Psoas muscle (tissue), 8 donors: ENCODE results near the gene PDZD8. TPM values are rescaled to one million over a fixed set of nuclear protein-coding genes. Genes with fewer than 3 reads are reported as not detected.

ENCODE experiments used
- ATAC-seq, 4 donors: fragments of 200-7000 bp; cut with Tn5 transposase; one replicate each; pipeline ENCODE4 v1.9.1; 2020; ENCODE audit warnings: moderate library complexity in 3 of 4, mild to moderate bottlenecking in 2 of 4
- DNase-seq, 2 donors: peaks; one replicate each; pipeline ENCODE4 v3.0.0-alpha.2; 2020
- H3K27ac ChIP-seq: fragments of 200-600 bp; one replicate; pipeline ENCODE4 v1.8.0; 2022
- H3K27me3 ChIP-seq, 3 donors: fragments of 200-600 bp in 1 of 3; one replicate each; pipeline versions ENCODE4 v1.6.1 to v1.8.0; 2013 to 2022; ENCODE audit warnings: low read length in 2 of 3, mild to moderate bottlenecking in 2 of 3, moderate library complexity in 1 of 3; ENCODE audit not compliant: insufficient read depth in 3 of 3
- H3K36me3 ChIP-seq, 2 donors: fragments of 200-600 bp in 1 of 2; one replicate each; pipeline versions ENCODE4 v1.6.1 to v1.8.0; 2013 to 2022; ENCODE audit warnings: low read depth in 1 of 2, mild to moderate bottlenecking in 1 of 2, moderate library complexity in 1 of 2; ENCODE audit not compliant: insufficient read depth in 1 of 2
- H3K4me1 ChIP-seq: fragments of 200-600 bp; one replicate; pipeline ENCODE4 v1.8.0; 2022
- H3K4me3 ChIP-seq: fragments of 200-600 bp; one replicate; pipeline ENCODE4 v1.8.0; 2022; ENCODE audit warnings: mild to moderate bottlenecking
- H3K9me3 ChIP-seq: fragments of 200-600 bp; one replicate; pipeline ENCODE4 v1.8.0; 2022
- WGBS, 3 donors: extraction: QIAGEN DNeasy Blood & Tissue Kit; methylation state at CpG; one replicate each; pipeline versions ENCODE4 v1.1.6 to v1.1.7; 2013; 5-methylcytosine and 5-hydroxymethylcytosine counted together
- intact Hi-C, 2 donors: fragments of 100-400 bp; cut with DNase I; formaldehyde crosslinking; loops; one replicate each; pipeline versions ENCODE4 v1.11.0 to v1.14.2; 2022
- polyA plus RNA-seq, 3 donors: library from polyadenylated mRNA; stranded (reverse); fragments of 200-250 nt; gene quantifications; one replicate each; pipeline ENCODE4 v1.2.3, GENCODE V29; 2013
- total RNA-seq, 4 donors: library from RNA; stranded (reverse); fragmentation: NEBNext Ultra II Directional in 2 of 4; extraction: Animal tissue kit (Norgen Biotek cat#: 25700) in 2 of 4; gene quantifications; one replicate each; pipeline versions ENCODE4 v1.2.1 to v1.2.4, GENCODE V29; 2021 to 2023
- TF ChIP-seq, protein P1 (sequence below): fragments of 200-600 bp; IDR thresholded peaks from one replicate; pipeline ENCODE4 v1.8.0; 2022; ENCODE audit warnings: antibody characterized with exemption
- donor health status: healthy with polysubstance abuse.
- donor health status: DM: no; HTN: no; CAD: no; lungs with moderate emphysema.
- donor health status: Bipolar disorder and iron deficiency.
- donor health status: healthy.
- donor health status: DM: yes; HTN: yes; CAD: no.
- donor health status: DM: no; HTN: no; CAD: no.
- donor health status: DM: no; HTN: no; CAD: no.
- donor health status: DM: yes; HTN: yes; CAD: no.

Gene PDZD8
- total and polyA plus RNA-seq, 7 donors: 3.3 to 20.3 (median 19.1) TPM

DNA sequence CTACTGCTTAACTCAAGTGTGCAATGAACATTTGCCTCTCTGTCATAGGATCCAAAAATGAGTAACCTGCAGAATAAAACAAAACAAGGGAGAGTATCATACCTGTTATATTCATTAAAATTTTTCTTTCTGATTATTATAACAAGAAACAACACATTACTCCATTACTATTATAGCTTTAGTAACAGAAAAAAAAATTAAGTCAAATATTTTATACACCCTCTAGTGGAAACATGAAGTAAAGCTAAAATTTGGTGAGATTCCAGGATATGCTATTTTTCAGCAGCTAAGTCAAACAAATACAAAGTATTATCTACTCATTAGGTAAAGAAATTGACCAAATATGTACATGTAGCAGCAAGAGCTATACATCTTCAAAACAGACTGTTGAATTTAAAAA is 56.3 kb downstream of the PDZD8 start:
- Histone ChIP-seq H3K36me3 (peaks cover 0 to 3% of the 10 kb centered on the region in 2 donors), H3K4me3 (no peak overlapping the region), H3K27me3 (no peaks in the 10 kb centered on the region), H3K9me3 (no peaks in the 10 kb centered on the region), H3K27ac (no peak overlapping the region), H3K4me1 (no peaks in the 10 kb centered on the region)
- intact Hi-C loops: no loop called here
- no peak for ATAC-seq
- no peak for DNase-seq
- TF ChIP-seq, protein P1, sequence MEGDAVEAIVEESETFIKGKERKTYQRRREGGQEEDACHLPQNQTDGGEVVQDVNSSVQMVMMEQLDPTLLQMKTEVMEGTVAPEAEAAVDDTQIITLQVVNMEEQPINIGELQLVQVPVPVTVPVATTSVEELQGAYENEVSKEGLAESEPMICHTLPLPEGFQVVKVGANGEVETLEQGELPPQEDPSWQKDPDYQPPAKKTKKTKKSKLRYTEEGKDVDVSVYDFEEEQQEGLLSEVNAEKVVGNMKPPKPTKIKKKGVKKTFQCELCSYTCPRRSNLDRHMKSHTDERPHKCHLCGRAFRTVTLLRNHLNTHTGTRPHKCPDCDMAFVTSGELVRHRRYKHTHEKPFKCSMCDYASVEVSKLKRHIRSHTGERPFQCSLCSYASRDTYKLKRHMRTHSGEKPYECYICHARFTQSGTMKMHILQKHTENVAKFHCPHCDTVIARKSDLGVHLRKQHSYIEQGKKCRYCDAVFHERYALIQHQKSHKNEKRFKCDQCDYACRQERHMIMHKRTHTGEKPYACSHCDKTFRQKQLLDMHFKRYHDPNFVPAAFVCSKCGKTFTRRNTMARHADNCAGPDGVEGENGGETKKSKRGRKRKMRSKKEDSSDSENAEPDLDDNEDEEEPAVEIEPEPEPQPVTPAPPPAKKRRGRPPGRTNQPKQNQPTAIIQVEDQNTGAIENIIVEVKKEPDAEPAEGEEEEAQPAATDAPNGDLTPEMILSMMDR: peak; percentile 20

DNA sequence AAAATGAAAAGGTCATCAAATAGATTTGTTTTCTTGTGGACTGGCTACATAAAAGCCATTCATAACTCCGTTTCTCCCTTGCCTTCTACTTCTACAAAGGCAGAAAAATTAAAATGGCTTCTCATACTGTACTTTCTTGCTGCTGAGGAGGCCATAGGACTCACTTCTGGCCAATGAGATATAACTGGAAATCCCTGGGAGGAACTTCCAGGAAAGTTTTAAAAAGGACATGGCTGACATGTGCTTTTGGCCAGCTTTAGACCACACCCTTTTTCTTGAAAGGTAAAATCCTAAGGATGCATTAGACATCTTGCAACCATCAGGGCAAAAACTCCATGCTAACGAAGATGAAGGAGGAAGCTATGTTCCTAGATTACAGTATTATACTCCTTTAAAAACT is 58.5 kb downstream of the PDZD8 start:
- no peaks in the 10 kb centered on the region for H3K4me1 ChIP-seq
- TF ChIP-seq, protein P1: no peak
- no peak overlapping the region for H3K4me3 ChIP-seq
- no peak overlapping the region for H3K27ac ChIP-seq
- peaks cover 0 to 3% of the 10 kb centered on the region in 2 donors for H3K36me3 ChIP-seq
- intact Hi-C loops: no loop called here
- DNase-seq: no peak
- H3K9me3 ChIP-seq: no peaks in the 10 kb centered on the region
- no peak for ATAC-seq
- WGBS, 3 donors: 93 to 96% (median 96%) methylated on average over 2 of the region's 2 CpGs
- H3K27me3 ChIP-seq: no peaks in the 10 kb centered on the region

DNA sequence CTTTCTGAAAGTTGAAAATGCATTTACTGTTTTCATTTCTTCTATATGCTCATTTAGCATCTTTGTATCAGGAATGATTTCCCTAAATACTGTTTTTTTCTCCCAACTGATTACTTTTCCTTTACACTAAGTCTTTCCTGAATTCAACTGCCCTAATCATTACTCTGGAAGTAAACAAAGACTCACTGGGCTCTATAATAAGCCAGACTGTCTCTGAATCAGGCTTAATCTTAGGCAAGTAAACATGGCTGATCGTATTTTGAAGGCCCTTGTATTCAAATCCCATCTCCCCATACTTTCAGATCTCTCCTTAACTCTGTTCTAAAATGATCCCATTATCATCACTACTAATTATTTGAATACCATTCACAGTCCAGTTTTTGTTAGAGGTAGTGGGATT is 61.6 kb downstream of the PDZD8 start:
- Histone ChIP-seq H3K27me3 (no peaks in the 10 kb centered on the region), H3K9me3 (no peaks in the 10 kb centered on the region), H3K36me3 (peaks cover 0 to 3% of the 10 kb centered on the region in 2 donors), H3K4me3 (no peak overlapping the region), H3K27ac (no peak overlapping the region), H3K4me1 (no peaks in the 10 kb centered on the region)
- intact Hi-C loops: no loop called here
- 94 to 99% (median 97%) methylated on average over 1 of the region's 1 CpG for WGBS, 3 donors
- ATAC-seq: no peak
- DNase-seq: no peak
- TF ChIP-seq, protein P1: no peak

DNA sequence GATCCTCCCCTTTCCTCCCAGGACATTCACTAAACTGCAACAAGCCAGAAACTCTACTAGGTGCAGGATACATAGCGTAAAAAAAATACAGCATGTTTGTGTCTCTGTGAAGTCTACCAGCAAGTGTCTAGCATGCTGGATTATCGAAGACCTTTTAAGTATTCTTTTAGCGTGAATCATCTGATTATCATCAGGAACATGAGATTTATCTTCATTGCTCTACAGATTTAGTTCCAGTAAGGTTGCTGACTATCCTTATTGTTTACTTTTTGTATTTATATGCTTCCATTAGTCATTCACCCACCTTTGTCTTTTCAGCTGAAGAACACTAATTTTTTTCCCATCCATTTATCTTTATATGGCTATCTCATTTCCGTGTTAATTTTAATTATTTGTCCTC is 62.8 kb downstream of the PDZD8 start:
- ATAC-seq (no peak), DNase-seq (no peak)
- H3K27me3 ChIP-seq: no peaks in the 10 kb centered on the region
- WGBS, 3 donors: 95 to 98% (median 97%) methylated on average over 4 of the region's 4 CpGs
- TF ChIP-seq, protein P1: no peak
- H3K4me1 ChIP-seq: no peaks in the 10 kb centered on the region
- intact Hi-C loops: no loop called here
- H3K27ac ChIP-seq: no peak overlapping the region
- peaks cover 0 to under 1% of the 10 kb centered on the region in 2 donors for H3K36me3 ChIP-seq
- no peaks in the 10 kb centered on the region for H3K9me3 ChIP-seq
- H3K4me3 ChIP-seq: no peak overlapping the region

DNA sequence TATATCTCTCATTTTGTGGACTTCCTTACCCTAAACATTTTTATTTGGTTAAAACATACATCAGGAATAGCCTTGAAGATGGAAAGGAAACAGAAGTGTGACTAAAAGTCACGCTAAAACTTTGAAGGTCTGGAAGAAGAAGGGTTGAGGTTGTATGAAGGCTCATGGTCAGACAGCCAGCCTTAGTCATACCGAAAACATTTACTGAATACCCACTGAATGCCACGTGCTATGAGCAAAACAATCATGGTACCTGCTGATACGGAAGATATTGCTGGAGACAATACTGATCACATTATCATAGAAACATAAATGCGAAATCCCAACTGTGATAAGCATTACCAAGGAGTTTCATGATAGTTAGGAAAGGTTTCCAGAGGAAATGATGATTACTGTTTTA is 64.0 kb downstream of the PDZD8 start:
- ATAC-seq: no peak

More for the DNA sequence above, 64.0 kb downstream of the PDZD8 start:
- H3K36me3 ChIP-seq: no peaks in the 10 kb centered on the region
- WGBS, 3 donors: 96 to 97% (median 97%) methylated on average over 5 of the region's 5 CpGs
- no peaks in the 10 kb centered on the region for H3K4me1 ChIP-seq
- intact Hi-C loops: no loop called here
- DNase-seq: no peak
- no peak overlapping the region for H3K4me3 ChIP-seq
- no peak overlapping the region for H3K27ac ChIP-seq
- TF ChIP-seq, protein P1: no peak
- no peaks in the 10 kb centered on the region for H3K27me3 ChIP-seq
- H3K9me3 ChIP-seq: no peaks in the 10 kb centered on the region
